CD1c-positive myeloid dendritic cell (primary cell): ENCODE results near the gene PLB1.
"Not testable (repeated sequence)": the region's sequence is repeated elsewhere in the genome, so short reads cannot be mapped to it uniquely, and the experiment has no call there.

ENCODE experiments used
- DNase-seq: peaks from one replicate; pipeline ENCODE4 v3.0.0-alpha.2; 2016; ENCODE audit errors: extremely low spot score

Gene PLB1

DNA sequence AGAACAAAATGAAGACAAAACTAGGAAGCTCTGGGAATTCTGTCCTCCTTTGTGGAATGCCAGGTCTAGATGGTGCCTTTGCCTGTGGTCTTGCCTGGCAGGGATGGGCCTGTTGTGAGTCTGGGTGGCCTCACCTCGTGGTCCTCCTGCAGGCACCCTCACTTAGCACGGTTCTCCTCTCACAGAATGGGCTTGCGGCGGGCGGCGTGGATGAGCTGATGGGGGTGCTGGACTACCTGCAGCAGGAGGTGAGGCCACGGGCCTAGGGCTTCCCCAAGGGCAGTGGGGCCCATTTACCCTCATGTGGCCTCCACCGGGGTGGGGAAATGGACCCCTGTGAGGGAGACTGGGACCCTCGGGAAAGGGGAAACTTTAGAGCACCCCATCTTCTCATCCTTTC, 42.3 kb downstream of the PLB1 start:
- DNase-seq = no peak

DNA sequence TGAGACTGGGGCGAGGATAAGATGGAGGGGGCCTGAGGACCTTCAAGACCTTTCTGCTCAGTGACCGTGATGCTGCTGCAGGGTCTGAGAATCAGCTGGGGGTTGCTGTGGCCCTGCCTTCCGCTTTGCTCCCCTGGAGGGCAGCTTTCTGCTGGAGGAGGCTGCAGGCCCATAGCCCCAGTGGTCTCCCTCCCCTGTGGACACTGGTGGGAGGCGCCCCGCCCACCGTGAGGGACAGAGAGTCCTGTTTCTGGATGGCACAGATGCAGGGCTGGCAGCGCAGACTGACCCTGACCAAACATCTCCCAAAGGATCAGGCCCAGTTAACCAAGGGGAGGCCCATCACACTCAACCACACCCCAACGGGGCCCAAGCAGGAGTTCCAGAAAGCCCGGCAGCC, 42.8 kb downstream of the PLB1 start:
- no peak for DNase-seq

DNA sequence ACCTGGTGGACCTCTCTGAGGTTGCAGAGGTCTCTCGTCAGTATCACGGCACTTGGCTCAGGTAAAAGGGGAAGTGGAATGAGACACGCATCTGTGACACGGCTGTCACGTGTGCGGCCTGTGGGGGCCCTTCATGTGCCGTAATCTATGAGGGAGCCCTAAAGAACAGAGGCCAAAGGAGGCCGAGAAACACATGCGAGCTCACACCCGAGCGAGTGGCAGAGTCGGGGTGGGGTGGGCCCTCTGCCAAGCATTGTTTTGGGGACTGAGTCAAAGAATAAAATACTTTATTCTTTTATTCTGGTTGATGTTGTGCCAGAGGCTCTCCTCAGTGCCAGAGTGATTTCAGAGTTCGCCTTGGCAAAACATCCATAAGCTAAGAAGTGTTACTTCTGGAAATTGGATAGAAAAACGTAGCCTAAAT, 43.3 kb downstream of the PLB1 start:
- DNase-seq = no peak

DNA sequence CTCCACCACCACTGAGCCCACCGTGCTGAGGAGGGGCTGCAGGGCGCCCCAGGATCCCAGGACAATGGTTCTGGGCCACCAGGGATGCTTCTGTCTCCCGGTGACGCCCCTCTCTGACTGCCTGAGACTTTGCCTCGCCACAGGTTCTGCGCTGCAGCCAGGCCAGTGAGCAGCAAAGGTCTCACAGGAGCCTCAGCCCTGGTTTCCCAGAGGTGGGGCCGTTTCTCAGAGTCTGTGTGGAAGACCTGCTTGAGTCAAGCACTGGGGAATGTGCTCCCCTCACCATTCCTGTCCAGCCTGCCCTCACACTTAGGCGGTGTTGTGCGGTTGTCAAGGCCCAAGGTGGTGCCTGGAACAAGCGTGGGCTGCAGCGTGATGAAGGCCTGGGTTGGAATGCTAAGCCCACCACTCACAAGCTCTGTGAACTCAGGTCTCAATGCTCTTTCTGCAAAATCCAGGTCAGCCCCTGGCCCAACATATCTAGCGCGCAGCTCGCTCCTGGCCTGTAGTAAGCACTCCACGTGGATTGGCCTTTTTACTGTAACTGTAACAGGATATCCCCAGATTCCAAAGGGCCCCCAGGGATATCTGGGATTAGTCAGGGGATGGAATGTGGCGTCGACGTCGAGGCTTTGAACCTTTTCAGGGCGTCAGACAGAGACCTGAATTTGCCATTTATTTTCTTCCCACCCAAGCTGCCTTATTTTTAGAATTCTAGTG, 47.6 kb downstream of the PLB1 start:
- no peak for DNase-seq

DNA sequence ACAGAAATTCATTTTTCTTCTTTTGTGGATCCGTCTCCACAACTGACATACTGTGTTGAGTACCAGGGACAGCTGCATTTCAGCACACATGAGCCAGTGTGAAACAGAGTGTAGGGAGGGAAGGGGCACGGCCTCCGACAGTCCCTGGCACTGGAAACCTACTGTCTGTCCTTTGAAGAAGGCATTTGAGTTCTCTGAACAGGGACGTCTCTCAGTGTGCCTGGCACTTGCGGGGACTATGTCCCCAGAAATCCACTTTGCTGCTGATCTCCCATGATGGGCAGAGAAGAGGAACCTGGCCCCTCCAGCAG, 48.1 kb downstream of the PLB1 start:
- no peak for DNase-seq

DNA sequence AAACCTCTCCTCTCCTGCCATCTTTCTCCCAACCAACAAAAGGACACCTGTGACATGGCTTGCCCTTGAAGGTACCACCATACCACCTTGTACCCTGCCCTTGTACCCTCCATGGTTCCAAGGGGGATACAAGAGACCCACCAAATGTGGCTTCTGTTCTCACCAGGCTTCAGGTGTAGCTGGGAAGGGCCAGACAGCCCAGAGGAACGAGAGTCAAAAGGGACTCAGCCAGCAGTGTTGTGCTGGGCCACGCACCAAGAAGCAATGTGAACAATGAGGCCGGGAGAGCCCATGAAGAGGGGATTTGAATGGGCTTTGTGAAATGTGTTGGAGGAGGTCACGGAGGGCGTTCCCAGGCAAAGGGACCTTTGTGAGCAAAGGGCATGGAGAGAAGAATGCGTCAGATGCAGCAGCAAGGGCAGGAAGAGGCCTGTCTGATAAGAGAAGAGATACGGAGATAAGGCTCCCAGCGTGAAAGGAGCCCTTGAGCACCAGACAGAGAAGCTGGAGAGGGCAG, 48.6 kb downstream of the PLB1 start:
- no peak for DNase-seq

DNA sequence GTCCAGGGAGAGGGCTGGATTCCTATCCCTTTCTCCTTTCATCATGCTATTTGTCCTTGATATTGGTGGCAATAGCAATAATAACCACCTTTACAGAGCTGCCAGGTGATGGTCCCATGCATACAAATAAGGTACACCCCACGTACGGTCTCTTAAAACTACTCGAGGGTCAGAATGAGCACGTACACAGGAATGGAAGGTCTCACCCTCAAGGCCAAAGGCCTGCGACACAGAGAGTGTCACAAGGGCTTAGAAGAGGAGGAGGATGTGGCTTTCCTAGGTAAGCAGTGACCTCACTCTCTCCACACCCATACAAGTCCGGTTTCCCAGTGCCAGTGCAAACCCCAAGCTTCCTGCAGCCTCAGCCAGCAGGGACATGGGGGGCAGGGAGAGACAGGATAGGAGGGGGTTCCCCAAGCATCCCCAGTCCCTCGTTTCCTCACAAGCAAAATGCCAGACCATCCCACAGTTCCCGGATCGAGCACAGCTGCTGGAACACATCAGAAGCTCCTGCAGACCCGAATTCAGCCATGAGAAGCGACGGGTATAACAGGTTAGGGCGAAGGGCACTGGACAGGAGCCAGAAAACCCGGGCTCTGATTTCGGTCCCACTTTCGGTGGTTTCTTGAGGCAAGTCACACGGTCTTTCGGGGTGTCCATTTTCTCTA, 49.2 kb downstream of the PLB1 start:
- no peak for DNase-seq

DNA sequence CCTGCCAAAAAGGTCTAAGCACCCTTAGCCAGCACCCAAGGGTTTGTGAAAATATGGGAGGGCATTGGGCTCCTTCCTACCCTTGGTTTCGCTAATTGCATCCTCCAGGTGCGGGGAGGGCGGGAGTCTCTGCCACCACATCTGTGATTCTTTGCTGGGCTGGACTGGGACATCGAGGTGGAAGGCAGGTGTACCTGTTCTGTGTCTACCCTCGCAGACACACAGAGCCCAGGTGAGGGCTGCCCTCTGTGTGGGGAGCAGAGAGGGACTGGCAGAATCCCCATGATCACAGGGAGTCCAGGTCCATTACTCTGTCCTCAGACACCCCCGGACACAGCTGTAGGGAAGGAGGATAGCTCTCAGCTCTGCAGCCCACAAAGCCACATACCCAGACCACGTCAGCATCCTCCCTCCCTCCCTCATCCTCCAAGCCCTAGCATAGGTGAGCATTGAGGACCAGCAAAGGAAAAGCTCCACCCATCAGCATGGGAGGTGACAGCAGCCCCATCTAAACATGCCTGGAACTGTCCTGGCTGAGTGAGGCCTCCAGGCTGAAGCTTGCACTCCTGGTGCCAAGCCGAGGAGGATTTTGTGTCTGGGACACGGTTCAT, 49.8 kb downstream of the PLB1 start:
- no peak for DNase-seq

DNA sequence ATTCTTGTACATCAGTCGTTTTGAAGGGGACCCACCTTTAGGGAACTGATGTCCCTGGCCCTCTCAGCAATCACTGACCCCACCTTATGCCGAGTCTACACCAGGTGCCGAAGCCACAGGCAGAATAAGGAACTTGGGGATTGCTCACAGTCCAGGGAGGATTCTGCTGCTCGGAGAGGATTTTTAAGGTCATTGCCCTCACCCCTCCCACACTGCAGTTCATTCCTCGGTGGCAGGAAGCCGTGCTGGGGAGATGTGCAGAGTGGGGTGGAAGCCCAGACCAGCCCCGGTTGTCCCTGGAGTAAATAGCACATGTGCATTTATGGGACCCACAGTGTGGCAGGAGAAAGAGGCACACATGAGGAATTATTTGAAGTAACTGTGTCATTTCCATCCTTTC, 50.4 kb downstream of the PLB1 start:
- peak; percentile 20 for DNase-seq

DNA sequence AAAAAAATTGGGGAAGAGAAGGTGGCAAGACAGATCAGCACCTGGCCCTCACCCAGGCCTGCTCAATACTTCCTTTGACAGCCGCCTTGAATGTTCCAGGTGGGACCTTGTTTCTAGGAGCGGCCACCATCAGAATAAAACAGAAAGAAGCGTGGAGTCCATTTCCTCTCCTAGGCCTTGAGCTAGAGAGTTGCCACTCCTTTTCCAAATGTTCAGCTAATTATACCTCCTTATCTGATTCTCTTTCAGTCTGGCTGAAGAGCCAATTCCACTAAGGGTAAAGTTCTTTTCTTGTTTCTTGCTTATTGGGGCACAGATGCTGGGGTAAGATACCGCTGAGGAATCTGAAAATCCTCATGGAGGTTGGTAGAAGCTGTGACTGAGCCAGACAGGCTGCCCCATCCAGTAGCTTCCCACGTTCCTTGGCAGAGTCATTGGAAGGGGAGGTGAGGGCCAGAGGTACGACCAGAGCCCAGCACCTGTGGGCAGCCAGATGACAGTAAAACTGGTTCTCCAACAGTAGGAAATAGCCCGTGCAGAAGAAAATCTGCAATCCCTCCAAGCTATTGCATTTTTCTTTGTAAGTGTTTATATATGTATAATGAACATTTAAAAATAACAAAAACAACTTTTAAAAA, 51.5 kb downstream of the PLB1 start:
- DNase-seq = no peak

DNA sequence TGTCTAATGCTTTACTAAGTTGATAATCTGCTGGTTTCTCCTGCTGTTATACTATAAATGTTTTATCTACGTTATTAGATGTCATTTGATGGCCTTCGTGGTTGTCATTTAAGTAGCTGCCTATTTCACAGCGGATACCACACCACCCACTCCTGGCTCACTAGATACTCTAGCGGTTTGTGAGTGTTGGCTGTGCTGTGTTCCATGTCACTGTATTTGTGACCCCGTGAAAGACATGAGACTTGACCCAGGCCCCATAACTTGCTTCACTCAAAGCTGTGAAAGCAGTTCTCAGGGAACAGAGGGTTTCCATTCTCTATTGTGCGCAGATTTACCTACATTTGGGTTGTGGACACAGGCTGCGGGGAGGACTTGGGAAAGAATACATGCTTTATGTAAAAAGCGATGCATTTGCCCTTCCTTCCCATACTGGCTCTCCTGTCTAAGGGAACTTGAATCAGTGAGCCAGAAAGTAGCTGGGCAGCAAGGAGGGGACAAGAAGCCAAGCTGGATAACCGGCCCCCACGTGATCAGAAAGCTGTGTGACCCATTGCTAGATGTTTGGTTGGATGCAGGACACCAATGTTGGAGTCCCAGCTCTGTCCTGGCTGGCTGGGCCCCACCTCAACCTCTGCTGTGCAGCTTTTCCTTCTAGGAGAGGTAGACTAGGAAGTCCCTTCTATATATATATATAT, 52.2 kb downstream of the PLB1 start:
- no peak for DNase-seq

DNA sequence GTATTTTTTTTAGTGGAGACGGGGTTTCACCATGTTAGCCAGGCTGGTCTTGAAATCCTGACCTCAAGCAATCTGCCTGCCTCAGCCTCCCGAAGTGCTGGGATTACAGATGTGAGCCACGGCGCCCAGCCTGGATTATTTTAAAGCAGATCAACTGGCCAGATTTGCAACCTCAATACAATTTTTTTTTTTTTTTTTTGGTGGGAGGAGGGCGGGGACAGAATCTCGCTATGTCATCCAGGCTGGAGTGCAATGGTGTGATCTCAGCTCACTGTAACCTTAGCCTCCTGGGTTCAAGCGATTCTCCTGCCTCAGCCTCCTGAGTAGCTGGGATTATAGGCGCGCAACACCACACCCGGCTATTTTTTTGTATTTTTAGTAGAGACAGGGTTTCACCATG, 54.5 kb downstream of the PLB1 start:
- DNase-seq = not testable (repeated sequence)

DNA sequence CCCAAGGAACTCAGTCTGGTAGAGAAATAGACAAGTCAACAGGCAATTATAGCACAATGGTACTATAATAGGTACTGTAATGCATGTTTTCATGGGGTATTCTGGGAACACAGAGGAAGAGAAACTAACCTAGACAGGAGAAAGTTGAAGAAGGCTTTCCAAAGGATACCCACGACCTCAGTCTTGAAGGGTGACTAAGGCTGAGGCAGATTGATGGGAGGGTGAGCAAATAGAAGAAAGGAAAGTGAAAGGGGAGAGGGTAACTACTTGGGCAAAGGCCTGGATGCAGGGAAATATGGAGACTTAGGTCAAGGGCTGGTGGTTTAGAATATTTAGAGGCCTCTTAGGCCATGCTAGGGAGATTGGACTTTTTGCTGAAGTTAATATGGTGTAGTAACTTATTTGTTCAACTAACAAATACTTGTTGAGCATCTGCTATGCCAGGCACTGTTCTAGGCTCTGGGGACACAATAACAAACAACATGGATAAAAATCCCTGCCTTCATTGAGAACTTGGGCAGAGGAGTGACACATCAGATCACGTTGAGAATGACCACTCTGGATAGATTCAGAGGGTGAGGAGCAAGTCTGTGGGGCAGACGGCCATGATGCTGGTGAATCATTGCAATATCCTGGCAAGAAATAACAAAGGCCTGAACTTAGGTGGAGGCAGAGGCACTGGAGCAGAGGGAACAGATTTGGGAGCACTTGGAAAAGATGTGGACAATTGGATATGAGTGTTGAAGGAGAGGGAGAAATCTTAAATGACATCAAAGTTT, 56.4 kb downstream of the PLB1 start:
- no peak for DNase-seq

DNA sequence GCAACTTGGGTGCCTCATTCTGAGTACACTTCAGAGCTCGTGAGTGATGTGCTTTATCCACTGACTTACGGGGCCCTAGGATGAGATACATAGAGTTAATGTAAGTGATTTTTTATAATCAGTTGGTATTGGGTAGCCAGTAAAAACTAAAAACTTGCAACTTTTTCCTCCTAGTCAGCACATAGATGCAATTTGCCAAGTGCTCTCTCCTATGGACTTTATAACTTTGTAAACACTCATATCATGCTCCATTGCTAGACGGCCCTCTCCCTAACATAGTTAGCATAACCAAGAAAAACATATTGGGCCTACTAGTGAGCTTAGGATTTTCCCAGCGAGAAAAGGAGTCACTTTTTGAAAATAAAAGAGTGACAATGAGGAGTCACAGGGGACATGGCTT, 60.4 kb downstream of the PLB1 start:
- DNase-seq = no peak

DNA sequence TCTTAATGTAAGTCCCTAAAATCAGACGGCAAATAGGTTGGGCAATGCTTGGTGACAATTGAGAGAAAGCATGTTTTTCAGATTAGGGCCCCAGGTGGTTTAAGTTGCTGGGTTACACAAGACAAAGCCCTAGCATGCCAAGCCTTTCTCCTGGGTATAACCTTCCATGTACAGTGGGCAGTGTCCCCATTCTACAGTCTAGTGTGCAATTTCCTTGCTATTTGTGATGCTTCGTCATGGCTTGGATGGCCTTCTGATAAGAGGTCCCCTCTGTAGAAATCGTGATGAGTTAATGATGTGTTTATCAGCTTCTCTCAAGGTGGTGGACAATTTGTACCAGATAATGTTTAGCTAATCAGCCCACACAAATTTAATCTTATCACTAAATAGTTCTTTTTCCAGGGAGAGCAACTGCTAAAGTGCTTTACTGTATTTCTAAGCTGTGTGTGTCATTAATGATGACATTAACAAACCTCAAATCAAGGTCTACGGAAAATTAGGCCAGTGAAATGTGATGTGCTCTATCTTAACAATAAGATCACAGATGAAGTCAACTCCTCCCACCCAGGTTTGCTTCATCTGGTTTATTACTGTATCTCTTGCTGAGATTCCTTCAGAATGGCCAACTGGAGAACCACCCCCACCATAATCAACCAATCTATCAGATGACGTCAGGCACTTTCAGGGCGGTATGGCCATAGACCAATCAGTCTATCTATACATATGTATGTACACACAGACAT, 61.7 kb downstream of the PLB1 start:
- no peak for DNase-seq

DNA sequence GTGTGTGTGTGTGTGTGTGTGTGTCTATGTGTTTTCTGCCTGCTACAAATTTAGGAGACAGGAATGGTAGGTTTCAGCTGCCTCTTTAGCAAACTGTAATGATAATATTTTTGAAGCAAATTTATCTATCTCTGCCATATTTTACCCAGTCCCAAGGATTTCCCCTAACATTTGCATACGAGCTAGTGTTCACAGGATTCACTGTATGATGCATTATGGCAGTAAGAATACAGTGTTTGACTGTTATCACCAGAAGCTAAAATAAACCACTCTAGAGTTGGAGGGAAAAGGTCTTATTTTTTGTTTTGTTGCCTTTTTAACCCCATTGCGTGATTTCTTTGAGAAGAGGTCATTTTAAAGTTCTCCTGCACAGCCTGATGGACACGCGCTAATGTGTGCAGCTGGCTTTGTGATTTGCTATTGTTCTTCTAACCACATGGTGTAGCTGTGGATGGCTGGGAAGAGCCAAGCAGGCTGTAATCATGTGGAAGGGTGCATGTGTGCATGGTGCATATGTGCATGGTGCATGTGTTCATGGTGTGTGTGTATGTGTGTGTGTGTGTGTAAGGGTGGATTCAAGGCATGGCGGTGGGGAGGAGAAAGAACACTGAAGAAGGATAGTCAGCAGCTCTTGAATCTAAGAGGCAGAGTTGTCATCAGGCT, 62.4 kb downstream of the PLB1 start:
- DNase-seq = no peak

DNA sequence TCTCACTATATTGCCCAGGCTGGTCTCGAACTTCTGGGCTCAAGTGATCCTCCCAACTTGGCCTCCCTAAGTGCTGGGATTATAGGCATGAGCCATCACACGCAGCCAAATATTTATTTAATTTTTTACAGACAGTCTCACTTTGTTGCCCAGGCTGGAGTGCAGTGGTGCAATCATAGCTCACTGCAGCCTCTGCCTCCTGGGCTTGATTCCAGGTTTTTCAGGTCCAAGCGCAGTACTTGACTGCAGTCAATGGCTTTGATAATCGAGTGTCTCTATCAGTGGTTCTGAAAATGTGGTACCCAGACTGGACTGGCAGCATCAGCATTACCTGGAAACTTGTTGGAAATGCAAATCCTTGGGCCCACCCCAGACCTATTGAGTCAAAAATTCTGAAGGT, 63.1 kb downstream of the PLB1 start:
- DNase-seq = no peak

DNA sequence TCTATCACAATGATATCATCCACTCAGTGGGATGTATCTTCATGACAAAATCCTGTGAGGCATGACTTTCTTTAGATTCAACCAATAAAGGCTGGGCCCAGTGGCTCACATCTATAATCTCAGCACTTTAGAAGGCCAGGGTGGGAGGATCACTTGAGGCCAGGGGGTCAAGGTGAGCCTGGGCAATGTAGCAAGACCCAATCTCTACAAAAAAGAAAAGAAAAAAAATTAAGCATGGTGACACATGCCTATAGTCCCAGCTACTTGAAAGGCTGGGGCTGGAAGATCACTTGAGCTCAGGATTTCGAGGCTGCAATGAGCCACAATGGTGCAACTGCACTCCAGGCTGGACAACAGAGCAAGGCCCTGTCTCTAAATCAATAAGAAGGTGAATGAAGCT, 68.0 kb downstream of the PLB1 start:
- DNase-seq = no peak

DNA sequence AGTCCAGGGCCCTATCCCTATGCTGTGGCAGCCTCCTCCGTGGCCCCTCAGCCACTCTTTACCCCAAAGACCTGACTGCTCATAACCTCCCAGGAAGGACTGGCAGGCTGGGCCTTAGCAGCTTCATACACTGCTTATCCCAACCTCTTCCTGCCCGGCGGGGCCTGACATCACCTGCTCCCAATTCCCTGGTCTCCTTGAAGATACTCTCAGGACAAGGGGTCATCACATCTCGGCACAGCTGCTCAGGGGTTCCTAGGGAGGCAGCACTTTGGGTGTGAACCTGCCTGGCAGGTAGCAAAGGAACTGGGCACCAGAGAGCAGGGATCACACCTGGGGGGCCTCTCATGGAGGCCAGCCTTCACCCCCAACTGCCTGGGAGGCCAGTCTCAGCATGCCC, 68.5 kb downstream of the PLB1 start:
- DNase-seq = no peak

DNA sequence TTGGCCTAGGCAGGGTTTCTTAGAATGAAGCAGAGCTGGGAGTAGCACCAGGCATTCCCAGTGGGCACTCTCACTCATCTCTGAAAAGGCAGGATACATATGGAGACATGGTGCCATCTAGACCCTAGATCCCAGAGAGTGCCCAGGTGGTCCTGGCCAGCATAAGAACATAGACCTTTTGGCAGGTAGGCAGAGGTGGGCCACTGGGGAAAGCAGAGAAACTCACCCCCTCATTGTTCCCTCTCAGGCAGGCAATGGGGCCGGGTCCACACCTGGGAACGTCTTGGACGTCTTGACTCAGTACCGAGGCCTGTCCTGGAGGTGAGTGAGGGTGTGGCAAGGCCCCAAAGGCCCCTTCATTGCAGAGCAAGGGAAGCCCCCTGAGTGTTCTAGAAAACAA, 69.2 kb downstream of the PLB1 start:
- no peak for DNase-seq
